Stimulated activated naive CD8-positive, alpha-beta T cell treated with anti-CD3 and anti-CD28 coated beads, Interleukin-15, Interleukin-2, amounts not matched to agents 100 U/mL and 50 U/mL, for 24 hours (primary cell): ENCODE measurements around the gene ZER1.

Experiments
- ATAC-seq: fragments of 150-1000 bp; cut with Tn5 transposase; one replicate; pipeline ENCODE4 v1.10.0; 2021
- DNase-seq: peaks from one replicate; pipeline ENCODE4 v3.0.0; 2021

Gene ZER1

DNA sequence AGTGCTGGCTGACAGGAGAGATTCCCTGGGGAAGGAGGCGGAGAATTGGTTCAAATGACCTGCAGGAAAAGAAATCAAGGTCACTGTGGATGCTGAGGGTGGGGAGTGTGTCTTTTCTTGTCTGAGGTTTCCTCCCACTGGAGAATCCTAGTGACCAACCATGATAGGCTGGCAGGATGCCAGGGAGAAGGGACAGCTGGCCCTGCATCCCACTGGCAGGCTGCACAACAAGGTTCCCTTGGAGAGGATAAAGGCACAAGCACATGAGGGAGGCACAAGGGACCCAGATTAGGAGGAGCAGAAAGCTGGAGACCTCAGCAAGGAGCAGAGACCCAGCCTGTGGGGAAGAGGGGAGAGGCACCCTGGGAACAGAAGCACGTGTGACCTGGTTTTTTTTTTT, 36.4 kb downstream of the ZER1 start:
- no peak for DNase-seq

DNA sequence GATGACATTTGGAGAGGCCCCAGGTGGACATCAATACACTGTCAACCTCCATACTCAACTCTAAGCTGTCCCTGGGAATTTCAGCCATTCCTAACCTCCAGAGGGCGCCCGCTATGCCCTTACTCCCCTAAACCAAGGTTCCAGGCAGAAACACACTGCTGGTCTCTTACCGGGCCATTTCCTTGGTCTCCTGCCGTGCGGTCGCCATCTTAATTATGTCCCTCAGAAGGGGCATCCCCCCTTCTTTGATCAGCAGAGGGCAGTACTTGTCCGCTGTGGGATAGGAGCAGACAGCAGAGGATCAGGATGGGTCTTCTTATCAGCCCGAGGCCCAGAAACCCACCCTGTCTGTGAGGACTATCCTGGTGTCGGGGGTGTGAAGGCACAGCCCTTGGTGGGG, 38.5 kb downstream of the ZER1 start:
- ATAC-seq (peak; percentile 34), DNase-seq (no peak)

More for the DNA sequence above, 36.4 kb downstream of the ZER1 start:
- no peak for ATAC-seq

- ATAC-seq (no peak), DNase-seq (no peak)
Measured at GRCh38 chr9:128732576-128732975, 39.2 kb downstream of the ZER1 start.

- ATAC-seq (no peak), DNase-seq (no peak)
Measured at GRCh38 chr9:128731691-128732090, 40.0 kb downstream of the ZER1 start.

DNA sequence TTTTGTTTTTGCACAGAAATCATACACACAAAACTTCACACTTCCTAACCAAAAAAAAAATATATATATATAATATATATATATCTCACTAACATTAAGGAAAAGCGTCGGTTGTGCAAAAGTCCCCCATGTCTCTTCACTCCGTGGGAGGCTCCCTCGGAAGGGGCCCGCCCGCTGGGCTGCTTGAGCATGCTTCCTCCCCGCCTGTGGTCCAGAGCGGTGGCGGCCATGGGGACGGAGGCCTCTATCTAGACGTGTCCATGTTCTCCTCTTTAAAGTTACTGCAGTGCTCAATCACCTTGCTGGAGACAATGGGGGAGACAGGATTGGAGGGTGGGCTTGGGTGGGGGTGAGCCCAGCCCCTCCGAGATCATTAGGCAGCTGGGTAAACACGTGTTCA, 40.6 kb downstream of the ZER1 start:
- no peak for ATAC-seq
- no peak for DNase-seq

DNA sequence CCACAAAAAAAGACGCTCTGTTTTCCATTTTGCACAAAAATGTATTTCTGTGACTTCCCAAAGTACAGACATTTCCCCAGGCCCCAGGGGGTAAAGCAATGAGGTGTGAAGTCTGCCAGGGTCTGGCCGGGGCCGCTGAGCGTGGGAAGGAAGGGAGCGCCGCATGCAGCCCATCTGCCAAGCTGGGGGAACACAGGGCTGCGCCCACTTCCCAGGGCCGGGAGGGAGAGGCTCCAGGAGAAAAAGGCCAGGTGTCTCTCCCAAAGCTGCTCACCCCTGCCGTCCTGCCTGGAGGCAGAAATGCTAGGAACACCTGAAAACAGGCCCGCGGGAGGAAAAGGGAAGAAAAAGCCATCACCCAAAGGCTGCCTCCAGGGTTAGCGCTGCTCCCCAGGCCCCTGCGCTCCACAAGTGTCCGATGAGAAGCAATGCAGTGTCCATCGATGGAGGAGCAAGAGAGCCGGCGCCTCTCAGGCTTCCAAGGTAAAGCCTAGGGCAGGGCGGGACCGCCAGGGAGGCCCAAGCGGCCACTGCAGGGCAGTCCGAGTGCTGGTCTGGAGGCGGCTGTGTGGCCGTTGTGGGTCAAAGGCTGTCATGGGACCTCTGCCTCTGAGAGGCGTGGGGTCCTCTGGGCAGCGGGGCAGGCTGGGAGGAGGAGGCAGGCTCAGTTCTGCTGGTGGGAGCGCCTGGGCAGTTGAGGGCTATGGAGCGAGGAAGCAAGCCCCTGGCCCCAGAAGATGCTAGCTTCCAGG, 41.8 kb downstream of the ZER1 start:
- no peak for ATAC-seq
- no peak for DNase-seq

GRCh38 chr9:128729302-128729701, 42.4 kb downstream of the ZER1 start:
- DNase-seq (no peak), ATAC-seq (no peak)

DNA sequence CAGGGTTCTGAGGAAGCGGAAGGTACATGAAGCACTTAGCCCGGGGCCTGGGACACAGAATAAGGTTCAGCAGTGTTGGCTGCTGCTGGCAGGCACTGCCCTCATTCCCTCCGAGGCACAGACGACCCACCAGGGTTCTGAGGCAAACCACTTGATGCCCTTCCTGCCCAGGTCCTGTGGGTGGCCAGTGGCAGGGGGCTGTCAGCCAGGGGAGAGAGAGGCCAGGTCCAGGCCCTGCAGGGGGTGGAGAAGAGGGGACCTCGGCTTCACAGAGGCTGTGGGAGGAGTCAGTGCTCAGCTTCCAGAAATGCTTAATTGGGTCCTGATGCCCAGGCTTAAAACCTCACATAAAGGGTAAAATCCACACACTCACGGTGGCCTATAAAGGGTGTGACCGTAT, 43.4 kb downstream of the ZER1 start:
- ATAC-seq (no peak), DNase-seq (no peak)

- no peak for ATAC-seq
- DNase-seq: no peak
Measured at GRCh38 chr9:128727640-128728248, 44.0 kb downstream of the ZER1 start.

DNA sequence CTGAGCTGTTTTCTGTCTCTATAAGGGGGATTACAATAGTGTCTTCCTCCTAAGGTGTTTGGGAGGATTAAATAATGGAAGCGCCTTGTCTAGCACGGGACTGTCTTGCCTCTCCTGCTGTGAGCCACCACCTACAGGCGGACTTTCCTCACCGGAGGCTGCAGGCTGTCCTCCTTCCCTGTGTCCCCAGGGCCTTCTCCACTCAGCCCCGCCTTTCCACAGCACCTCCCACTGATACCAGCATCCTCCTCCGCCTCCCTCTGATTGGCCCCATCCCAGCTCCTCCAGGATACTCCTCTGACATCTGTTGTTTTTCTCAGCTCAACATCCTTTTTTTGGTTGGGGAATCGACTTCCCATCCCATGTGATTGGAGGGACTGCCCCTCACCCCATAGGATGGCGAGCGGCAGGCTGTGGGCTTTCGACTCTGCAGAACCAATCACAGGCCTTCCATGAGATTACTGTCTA, 46.9 kb downstream of the ZER1 start:
- DNase-seq (peak; percentile 59), ATAC-seq (peak; percentile 10)

DNA sequence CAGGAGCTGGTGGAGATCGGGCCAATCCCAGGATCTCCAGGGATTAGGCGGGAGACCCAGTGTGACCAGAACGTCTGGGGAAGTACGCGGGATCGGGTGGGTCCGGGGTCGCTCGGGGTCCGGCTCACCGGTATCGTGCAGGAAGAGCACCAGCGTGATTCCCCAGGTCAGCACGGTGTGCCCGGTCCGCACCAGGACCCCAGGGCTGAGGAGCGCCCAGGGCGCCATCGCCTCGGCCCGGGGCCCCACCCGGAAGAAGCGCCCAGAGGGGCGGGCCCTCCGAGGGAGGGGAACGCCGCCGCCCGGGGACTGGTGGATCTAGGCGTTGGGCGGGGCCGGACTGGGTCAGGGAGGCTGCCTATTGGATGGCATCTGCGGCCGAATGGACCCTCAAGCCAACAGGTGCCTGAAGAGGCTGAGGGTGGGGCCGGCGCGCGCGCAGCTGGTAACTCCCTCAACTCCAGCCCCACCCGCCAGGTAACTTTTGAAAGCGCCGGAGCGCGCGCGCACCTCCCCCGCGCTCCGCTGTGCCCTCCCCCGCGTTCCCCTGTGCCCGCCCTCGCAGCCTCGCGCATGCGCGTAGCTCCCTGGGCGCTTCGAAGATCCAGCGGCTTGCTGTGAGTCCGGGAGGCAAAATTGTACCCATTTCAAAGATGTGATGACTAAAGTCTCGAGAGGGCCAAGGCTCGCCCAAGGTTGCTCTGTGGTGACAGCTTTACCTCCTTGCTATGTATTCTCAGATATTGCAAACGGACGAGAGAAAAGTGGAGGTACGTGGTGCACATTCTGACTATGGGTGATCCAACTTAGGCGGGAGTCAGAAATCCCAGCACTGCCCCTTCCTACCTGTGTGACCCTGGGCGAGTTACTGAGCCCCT, 47.6 kb downstream of the ZER1 start, which contains the start of gene ZDHHC12:
ZDHHC12 (minus strand) TSS at position 262 of the 878 bp plus-strand sequence; CDS start at position 228, 34 bp downstream.
- peak; percentile 98 for ATAC-seq
- peak; percentile 99 for DNase-seq

DNA sequence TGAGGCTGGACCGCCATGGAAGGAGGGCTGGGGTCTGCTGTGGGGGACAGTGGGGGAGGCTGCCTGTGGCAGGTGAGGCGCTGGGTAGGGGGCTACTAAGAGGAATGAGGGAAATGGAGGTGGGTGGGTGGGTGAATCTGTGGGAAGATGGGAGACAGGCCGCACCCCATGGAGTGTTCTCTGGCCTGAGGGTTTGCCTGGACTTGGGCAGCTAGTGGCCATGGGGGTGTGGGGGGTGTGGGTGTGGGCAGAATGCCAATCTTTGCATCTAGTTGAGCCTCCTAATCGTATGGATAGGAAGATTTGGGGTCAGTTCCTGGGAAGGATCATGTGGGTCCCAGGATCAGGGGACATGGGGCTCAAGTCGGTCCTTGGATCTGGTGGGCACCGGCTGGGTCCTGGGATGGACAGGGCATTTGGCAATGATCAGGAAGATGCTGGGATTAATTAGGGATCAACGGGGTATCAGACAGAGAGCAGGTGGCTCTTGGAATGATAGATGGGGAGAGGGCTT, 48.3 kb downstream of the ZER1 start:
- ATAC-seq (no peak), DNase-seq (no peak)

- no peak for DNase-seq
- no peak for ATAC-seq
Measured at GRCh38 chr9:128722380-128723351, 49.1 kb downstream of the ZER1 start.

DNA sequence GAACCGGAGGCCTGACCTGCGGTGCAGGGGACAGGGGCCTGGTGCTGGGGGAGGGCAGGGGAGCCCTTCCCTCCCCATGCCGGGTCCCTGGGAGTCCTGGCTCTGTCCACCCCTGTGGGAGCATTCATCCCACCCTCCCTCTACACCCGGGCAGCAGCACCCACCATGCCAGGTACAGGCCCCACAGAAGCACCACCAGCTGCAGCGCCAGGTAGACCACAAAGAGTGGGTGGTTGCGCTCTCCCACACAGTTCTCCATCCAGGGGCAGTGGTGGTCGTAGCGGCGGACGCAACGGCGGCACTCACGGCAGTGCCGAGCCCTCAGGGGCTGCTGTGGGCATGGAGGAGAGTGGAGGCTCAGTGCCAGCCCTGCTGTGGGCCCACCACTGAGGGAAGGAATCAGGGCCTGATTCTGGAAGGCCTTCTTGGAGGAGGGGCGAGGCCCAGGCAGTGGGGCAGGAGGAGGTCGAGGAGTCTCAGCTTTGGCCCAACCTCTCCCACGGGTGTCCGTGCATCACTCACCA, 50.2 kb downstream of the ZER1 start:
- ATAC-seq (no peak), DNase-seq (no peak)

DNA sequence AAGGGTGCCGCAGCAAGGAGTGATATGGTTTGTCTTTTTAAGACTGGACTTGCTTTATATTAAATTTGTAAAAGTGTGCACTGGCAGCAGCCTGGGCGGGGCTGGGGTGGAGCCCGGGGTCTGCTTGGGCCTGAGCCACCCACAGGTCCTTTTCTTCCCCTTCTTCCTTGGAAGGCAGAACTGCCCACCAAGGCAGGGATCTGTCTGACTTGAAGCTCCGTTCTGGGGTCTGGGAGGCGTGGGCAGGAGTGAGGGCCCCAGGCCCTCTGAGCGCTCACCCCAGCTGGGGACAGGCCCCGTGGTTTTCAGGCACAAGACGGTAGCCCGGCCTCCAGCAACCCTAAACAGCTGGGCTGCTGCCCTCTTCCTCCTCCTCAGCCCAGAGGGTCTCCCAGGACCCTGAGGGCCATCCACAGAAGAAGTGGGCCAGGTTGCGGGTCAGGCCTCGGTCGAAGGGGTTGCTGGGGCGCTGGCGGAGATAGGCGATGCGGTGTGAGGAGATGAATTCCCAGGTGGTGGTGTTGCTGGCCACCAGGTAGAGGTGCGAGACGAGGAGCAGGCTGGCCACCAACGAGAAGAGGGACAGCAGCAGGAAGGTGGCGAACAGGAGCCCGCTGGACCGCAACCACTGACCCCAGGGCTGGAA, 50.8 kb downstream of the ZER1 start:
- DNase-seq: no peak
- ATAC-seq: no peak

- DNase-seq: no peak
- no peak for ATAC-seq
Measured at GRCh38 chr9:128719919-128720605, 51.7 kb downstream of the ZER1 start.

DNA sequence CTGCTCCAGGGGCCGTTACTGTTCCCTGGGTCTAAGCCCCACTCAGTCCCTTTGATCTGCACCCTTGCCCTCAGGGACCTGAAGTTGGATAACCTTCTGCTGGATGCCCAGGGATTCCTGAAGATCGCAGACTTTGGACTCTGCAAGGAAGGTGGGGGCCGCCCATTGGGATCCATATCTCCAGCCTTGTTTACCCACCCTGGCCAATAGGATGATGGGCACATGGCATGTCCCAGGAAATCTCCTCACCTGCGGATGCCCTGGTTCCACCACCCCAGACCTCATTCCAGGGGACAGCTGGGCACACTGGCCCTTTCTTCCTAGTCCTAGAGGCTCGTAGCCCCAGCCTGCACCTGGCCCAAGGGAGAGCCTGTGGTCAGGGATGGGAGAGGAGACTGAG, 53.3 kb downstream of the ZER1 start:
- no peak for ATAC-seq
- DNase-seq: no peak

DNA sequence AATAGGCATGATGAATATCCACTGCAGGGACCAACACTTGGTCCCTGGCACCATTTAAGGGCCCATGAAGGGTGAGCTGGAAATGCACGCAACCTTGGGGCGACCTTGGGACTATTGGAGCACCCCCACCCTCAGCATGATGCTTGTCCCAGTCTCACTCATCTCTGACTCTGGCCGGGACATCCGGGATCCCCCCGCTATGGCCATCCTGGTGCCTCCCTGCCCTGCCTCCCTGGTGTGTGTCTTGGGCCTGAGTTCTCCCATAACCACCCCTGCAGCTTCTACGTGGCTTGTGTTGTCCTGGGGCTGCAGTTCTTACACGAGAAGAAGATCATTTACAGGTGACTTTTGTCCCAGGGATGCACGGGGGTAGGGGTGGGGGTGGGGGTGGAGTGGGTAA, 53.7 kb downstream of the ZER1 start:
- no peak for DNase-seq

GRCh38 chr9:128716581-128717254, 55.0 kb downstream of the ZER1 start:
- no peak for DNase-seq
- ATAC-seq: no peak

More for the DNA sequence above, 53.7 kb downstream of the ZER1 start:
- no peak for ATAC-seq

DNA sequence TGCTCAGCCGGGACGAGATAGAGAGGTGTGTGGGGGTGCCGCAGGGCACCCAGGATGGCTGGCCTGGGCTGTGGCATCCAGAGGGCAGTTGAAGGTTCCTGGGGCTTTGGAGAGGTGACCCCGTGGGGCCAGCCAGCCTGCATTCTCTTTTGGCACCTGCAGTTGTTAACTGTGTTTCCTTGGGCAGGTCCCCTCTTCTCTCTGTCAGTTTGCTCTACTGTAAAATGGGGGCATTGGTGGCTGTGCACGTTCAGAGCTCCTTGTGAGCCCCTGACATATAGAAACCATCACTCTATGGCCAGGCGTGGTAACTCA, 56.3 kb downstream of the ZER1 start:
- DNase-seq (no peak), ATAC-seq (no peak)
